ENCODE data around the gene VPS9D1.

VPS9D1 gene

GRCh38 chr16:89658221-89658879 is 62.3 kb downstream of the VPS9D1 start:
- DNase-seq, result no peak

GRCh38 chr16:89657442-89658220 is 63.1 kb downstream of the VPS9D1 start, which contains the start of the genes CHMP1A and SPATA33:
Gene CHMP1A, minus strand, starts transcription at chr16:89657708. Its CDS starts 120 bp downstream, at chr16:89657588.
Gene SPATA33, plus strand, starts transcription at chr16:89657836. Its CDS starts 76 bp downstream, at chr16:89657912.
- DNase-seq, result peak; percentile 93

All from CD4-positive, alpha-beta T cell treated with Interleukin-21 for 1 hour (primary cell).